Measurements from ENCODE around the gene PPM1N.

The PPM1N gene

GRCh38 chr19:45469945-45470761 lies 28.1 kb upstream of the PPM1N start:
- FAIRE-seq (peak; percentile 71), DNase-seq (ENCODE audit: extremely low spot score, insufficient read length, low read depth) (no peak)

- FAIRE-seq (no peak), DNase-seq (ENCODE audit: extremely low spot score, insufficient read length, low read depth) (no peak)
Observed at GRCh38 chr19:45470762-45471081, 27.5 kb upstream of the PPM1N start.

- no peak for FAIRE-seq
- DNase-seq (ENCODE audit: extremely low spot score, insufficient read length, low read depth) = no peak
Observed at GRCh38 chr19:45471111-45471930, 26.9 kb upstream of the PPM1N start.

- no peak for FAIRE-seq
- no peak for DNase-seq (ENCODE audit: extremely low spot score, insufficient read length, low read depth)
Observed at GRCh38 chr19:45471931-45472562, 26.2 kb upstream of the PPM1N start.

GRCh38 chr19:45472563-45473366 lies 25.5 kb upstream of the PPM1N start:
- DNase-seq (ENCODE audit: extremely low spot score, insufficient read length, low read depth) = no peak
- no peak for FAIRE-seq

GRCh38 chr19:45473367-45473681 lies 24.9 kb upstream of the PPM1N start:
- no peak for FAIRE-seq
- DNase-seq (ENCODE audit: extremely low spot score, insufficient read length, low read depth) = no peak

- no peak for FAIRE-seq
- DNase-seq (ENCODE audit: extremely low spot score, insufficient read length, low read depth) = no peak
Observed at GRCh38 chr19:45473682-45474605, 24.3 kb upstream of the PPM1N start.

GRCh38 chr19:45474606-45475521 lies 23.4 kb upstream of the PPM1N start:
- DNase-seq (ENCODE audit: extremely low spot score, insufficient read length, low read depth) (no peak), FAIRE-seq (no peak)

- DNase-seq (ENCODE audit: extremely low spot score, insufficient read length, low read depth) (no peak), FAIRE-seq (no peak)
Observed at GRCh38 chr19:45475537-45476291, 22.5 kb upstream of the PPM1N start.

- no peak for FAIRE-seq
- no peak for DNase-seq (ENCODE audit: extremely low spot score, insufficient read length, low read depth)
Observed at GRCh38 chr19:45476304-45476703, 21.9 kb upstream of the PPM1N start.

- DNase-seq (ENCODE audit: extremely low spot score, insufficient read length, low read depth) (no peak), FAIRE-seq (no peak)
Observed at GRCh38 chr19:45477186-45477585, 21.1 kb upstream of the PPM1N start.

GRCh38 chr19:45477713-45478453 lies 20.4 kb upstream of the PPM1N start:
- peak; percentile 46 for FAIRE-seq
- DNase-seq (ENCODE audit: extremely low spot score, insufficient read length, low read depth) = no peak

- FAIRE-seq = peak; percentile 94
Observed at GRCh38 chr19:45478454-45479238, 19.6 kb upstream of the PPM1N start.

GRCh38 chr19:45483033-45483432 lies 15.2 kb upstream of the PPM1N start:
- DNase-seq (ENCODE audit: extremely low spot score, insufficient read length, low read depth) = no peak
- no peak for FAIRE-seq

More at GRCh38 chr19:45478454-45479238, 19.6 kb upstream of the PPM1N start:
- no peak for DNase-seq (ENCODE audit: extremely low spot score, insufficient read length, low read depth)

GRCh38 chr19:45484273-45484945 lies 13.8 kb upstream of the PPM1N start:
- FAIRE-seq = no peak
- DNase-seq (ENCODE audit: extremely low spot score, insufficient read length, low read depth) = no peak
